GM23338 (cell line): ENCODE measurements around the gene TEKT5. TPM values are rescaled to one million over a fixed set of nuclear protein-coding genes. Genes with fewer than 3 reads are reported as not detected.

Experiments used
- ATAC-seq: fragments of 200-7000 bp; cut with Tn5 transposase; 3 replicates; pipeline ENCODE4 v1.9.1; 2020
- DNase-seq: peaks from one replicate; pipeline ENCODE4 v3.0.0-alpha.2; 2015; ENCODE audit warnings: low spot score
- H2AFZ ChIP-seq: fragments of 200-600 bp; sonication (generic); 2 replicates; pipeline ENCODE4 v1.8.0; 2016; ENCODE audit warnings: antibody characterized with exemption, mild to moderate bottlenecking, moderate library complexity
- H3F3A ChIP-seq: fragments of 200-600 bp; sonication (generic); replicated peaks from 2 replicates; pipeline ENCODE4 v1.8.0; 2017; ENCODE audit warnings: antibody characterized with exemption, mixed run types, low read depth
- H3K27ac ChIP-seq: fragments of 200-600 bp; sonication (generic); 2 replicates; pipeline ENCODE4 v1.6.1; 2016; ENCODE audit warnings: low read depth
- H3K27me3 ChIP-seq: fragments of 200-600 bp; sonication (generic); 2 replicates; pipeline ENCODE4 v1.8.0; 2016; ENCODE audit warnings: mild to moderate bottlenecking, mixed run types, moderate library complexity; ENCODE audit not compliant: insufficient read depth
- H3K36me3 ChIP-seq: fragments of 200-600 bp; sonication (generic); 2 replicates; pipeline ENCODE4 v1.8.0; 2016; ENCODE audit warnings: mild to moderate bottlenecking; ENCODE audit not compliant: insufficient read depth
- H3K4me1 ChIP-seq: fragments of 200-600 bp; sonication (generic); 2 replicates; pipeline ENCODE4 v1.8.0; 2016; ENCODE audit warnings: mild to moderate bottlenecking, moderate library complexity; ENCODE audit not compliant: insufficient read depth
- H3K4me2 ChIP-seq: fragments of 200-600 bp; sonication (generic); 2 replicates; pipeline ENCODE4 v1.7.1; 2017; ENCODE audit warnings: mixed run types
- H3K4me3 ChIP-seq: fragments of 200-600 bp; sonication (generic); 2 replicates; pipeline ENCODE4 v1.6.1; 2016; ENCODE audit warnings: mixed run types
- H3K79me2 ChIP-seq: fragments of 200-600 bp; sonication (generic); replicated peaks from 2 replicates; pipeline ENCODE4 v1.8.0; 2017; ENCODE audit warnings: mild to moderate bottlenecking; ENCODE audit not compliant: insufficient read depth
- H3K9me2 ChIP-seq: fragments of 200-600 bp; sonication (generic); 2 replicates; pipeline ENCODE4 v1.8.0; 2017; ENCODE audit not compliant: insufficient read depth
- H4K20me1 ChIP-seq: fragments of 200-600 bp; sonication (generic); replicated peaks from 2 replicates; pipeline ENCODE4 v1.8.0; 2017; ENCODE audit warnings: mild to moderate bottlenecking; ENCODE audit not compliant: insufficient read depth
- H3K27ac Mint-ChIP-seq: 2 replicates; pipeline ENCODE4 v1.8.0; 2020; ENCODE audit warnings: inconsistent platforms, mild to moderate bottlenecking, moderate library complexity, mixed read lengths
- H3K27me3 Mint-ChIP-seq: 3 replicates; pipeline ENCODE4 v1.8.0; 2022; ENCODE audit warnings: low read depth, mild to moderate bottlenecking, moderate library complexity, mixed read lengths, inconsistent platforms; ENCODE audit not compliant: insufficient read depth, poor library complexity
- H3K36me3 Mint-ChIP-seq: 3 replicates; pipeline ENCODE4 v1.8.0; 2021; ENCODE audit warnings: low read depth, mild to moderate bottlenecking, inconsistent platforms, moderate library complexity, mixed read lengths
- H3K4me1 Mint-ChIP-seq: 3 replicates; pipeline ENCODE4 v1.8.0; 2020; ENCODE audit warnings: mild to moderate bottlenecking, inconsistent platforms, mixed read lengths
- H3K4me3 Mint-ChIP-seq: 3 replicates; pipeline ENCODE4 v1.8.0; 2021; ENCODE audit warnings: moderate library complexity, mild to moderate bottlenecking, inconsistent platforms, mixed read lengths
- H3K9me3 Mint-ChIP-seq: 3 replicates; pipeline ENCODE4 v1.8.0; 2020; ENCODE audit warnings: moderate library complexity, mild to moderate bottlenecking, inconsistent platforms, mixed read lengths
- CREB1 ChIP-seq: fragments of 250-450 bp; sonication (Bioruptor Pico); IDR thresholded peaks from 2 replicates; pipeline ENCODE4 v1.5.0; 2020; ENCODE audit warnings: low read depth, mild to moderate bottlenecking, moderate library complexity
- CTCF ChIP-seq, 2 experiments: fragments of 200-600 bp in 1 of 2; sonication (generic) in 1 of 2; conservative IDR thresholded peaks; 2 replicates each; pipeline versions ENCODE4 v1.5.1 to v1.6.1; 2016 to 2017; ENCODE audit warnings: antibody characterized with exemption in 2 of 2, low read depth in 2 of 2, mild to moderate bottlenecking in 2 of 2, moderate library complexity in 1 of 2
- ETS1 ChIP-seq: IDR thresholded peaks from 2 replicates; pipeline ENCODE4 v1.6.1; 2016; ENCODE audit warnings: antibody characterized with exemption
- EZH2 ChIP-seq: fragments of 200-600 bp; sonication (generic); IDR thresholded peaks from one replicate; pipeline ENCODE4 v1.8.0; 2017; ENCODE audit warnings: antibody characterized with exemption, mild to moderate bottlenecking, low read depth; ENCODE audit not compliant: unreplicated experiment
- EZH2phosphoT487 ChIP-seq: fragments of 200-600 bp; sonication (generic); IDR thresholded peaks from one replicate; pipeline ENCODE4 v1.8.1; 2018; ENCODE audit warnings: antibody characterized with exemption; ENCODE audit not compliant: unreplicated experiment
- JUNB ChIP-seq: IDR thresholded peaks from one replicate; pipeline ENCODE4 v1.6.1; 2016; ENCODE audit warnings: antibody characterized with exemption; ENCODE audit not compliant: unreplicated experiment
- NANOG ChIP-seq: IDR thresholded peaks from 2 replicates; pipeline ENCODE4 v1.6.1; 2016; ENCODE audit warnings: antibody characterized with exemption, borderline replicate concordance
- POLR2AphosphoS5 ChIP-seq: IDR thresholded peaks from 2 replicates; pipeline ENCODE4 v1.6.1; 2016; ENCODE audit warnings: antibody characterized with exemption, low read depth
- REST ChIP-seq: IDR thresholded peaks from one replicate; pipeline ENCODE4 v1.6.1; 2018; ENCODE audit warnings: antibody characterized with exemption; ENCODE audit not compliant: unreplicated experiment
- STAT1 ChIP-seq: IDR thresholded peaks from one replicate; pipeline ENCODE4 v1.6.1; 2016; ENCODE audit warnings: antibody characterized with exemption; ENCODE audit not compliant: unreplicated experiment
- ZNF114 ChIP-seq: fragments of 250-450 bp; sonication (Bioruptor Pico); IDR thresholded peaks from 2 replicates; pipeline ENCODE4 v1.5.0; 2020; ENCODE audit warnings: mild to moderate bottlenecking, moderate library complexity
- ZNF331 ChIP-seq: fragments of 250-450 bp; sonication (Bioruptor Pico); IDR thresholded peaks from 2 replicates; pipeline ENCODE4 v1.5.0; 2020; ENCODE audit warnings: low read depth, mild to moderate bottlenecking, moderate library complexity
- ZNF462 ChIP-seq: fragments of 250-450 bp; sonication (Bioruptor Pico); IDR thresholded peaks from 2 replicates; pipeline ENCODE4 v1.5.0; 2020; ENCODE audit warnings: mild to moderate bottlenecking, moderate library complexity
- polyA plus RNA-seq: library from polyadenylated mRNA; unstranded; fragments of >200 nt; fragmentation: Nextera tagmentation; extraction: Ambion mirVana; gene quantifications from 2 replicates; pipeline ENCODE4 v1.2.1, GENCODE V29; 2016
- total RNA-seq: library from RNA; depleted of rRNA; stranded (reverse); fragments of >200 nt; shearing (Covaris generic); gene quantifications from 2 replicates; pipeline ENCODE4 v1.2.3, GENCODE V29; 2014

TEKT5 gene
- total and polyA plus RNA-seq, 2 experiments from 2014 or later, result 0.52 TPM; not detected in 1

- peaks cover 11% of the 10 kb centered on the region for H3K27me3 Mint-ChIP-seq
- H3K79me2 ChIP-seq, result no peaks in the 10 kb centered on the region
- no peaks in the 10 kb centered on the region for H3K9me2 ChIP-seq
- H3K27ac Mint-ChIP-seq, result no peak overlapping the region
- H3K27me3 ChIP-seq, result no peaks in the 10 kb centered on the region
- no peaks in the 10 kb centered on the region for H4K20me1 ChIP-seq
- peak overlapping the region; percentile 32; the same call in 1 of the 2 replicates for H2AFZ ChIP-seq
- DNase-seq (no peak), ATAC-seq (no peak)
- H3K36me3 ChIP-seq, result no peaks in the 10 kb centered on the region
- H3K4me3 ChIP-seq, result no peak overlapping the region
- no peak overlapping the region for H3K4me2 ChIP-seq
- no peaks in the 10 kb centered on the region for H3K4me1 ChIP-seq
- H3K9me3 Mint-ChIP-seq, result no peaks in the 10 kb centered on the region; the same call in 2 of the 3 replicates
- no peak overlapping the region for H3K27ac ChIP-seq
- H3K4me1 Mint-ChIP-seq, result no peaks in the 10 kb centered on the region; the same call in 2 of the 3 replicates
- H3K4me3 Mint-ChIP-seq, result no peak overlapping the region
- no peaks in the 10 kb centered on the region for H3K36me3 Mint-ChIP-seq
- H3F3A ChIP-seq, result no peaks in the 10 kb centered on the region
- TF ChIP-seq REST, result no peak
- no peak for TF ChIP-seq NANOG
- TF ChIP-seq CREB1 (CRISPR knock-in tag), result no peak
- TF ChIP-seq ZNF462 (CRISPR knock-in tag), result no peak
- no peak for TF ChIP-seq POLR2AphosphoS5
- TF ChIP-seq ETS1, result no peak
- TF ChIP-seq EZH2, result no peak
- TF ChIP-seq CTCF (conservative IDR thresholded peaks at IDR 0.05; ENCODE audit: low read depth in 2 of 2), result no peak
- no peak for TF ChIP-seq ZNF114
- no peak for TF ChIP-seq EZH2phosphoT487
- no peak for TF ChIP-seq ZNF331
- no peak for TF ChIP-seq STAT1
- TF ChIP-seq JUNB, result no peak
Measured at GRCh38 chr16:10594312-10594950, 100.3 kb downstream of the TEKT5 start.
